WI38 (cell line): Measurements from ENCODE around the gene ANGPTL2.

Experiments
- H3K4me3 ChIP-seq: 2 replicates; pipeline ENCODE4 v1.5.1; 2011; ENCODE audit warnings: low read depth, mild to moderate bottlenecking, control low read depth, low read length
- TF ChIP-seq, protein P1 (sequence below): IDR thresholded peaks from 2 replicates; pipeline ENCODE4 v1.5.1; 2012; ENCODE audit warnings: low read depth, mild to moderate bottlenecking, control low read depth, low read length

The ANGPTL2 gene

DNA sequence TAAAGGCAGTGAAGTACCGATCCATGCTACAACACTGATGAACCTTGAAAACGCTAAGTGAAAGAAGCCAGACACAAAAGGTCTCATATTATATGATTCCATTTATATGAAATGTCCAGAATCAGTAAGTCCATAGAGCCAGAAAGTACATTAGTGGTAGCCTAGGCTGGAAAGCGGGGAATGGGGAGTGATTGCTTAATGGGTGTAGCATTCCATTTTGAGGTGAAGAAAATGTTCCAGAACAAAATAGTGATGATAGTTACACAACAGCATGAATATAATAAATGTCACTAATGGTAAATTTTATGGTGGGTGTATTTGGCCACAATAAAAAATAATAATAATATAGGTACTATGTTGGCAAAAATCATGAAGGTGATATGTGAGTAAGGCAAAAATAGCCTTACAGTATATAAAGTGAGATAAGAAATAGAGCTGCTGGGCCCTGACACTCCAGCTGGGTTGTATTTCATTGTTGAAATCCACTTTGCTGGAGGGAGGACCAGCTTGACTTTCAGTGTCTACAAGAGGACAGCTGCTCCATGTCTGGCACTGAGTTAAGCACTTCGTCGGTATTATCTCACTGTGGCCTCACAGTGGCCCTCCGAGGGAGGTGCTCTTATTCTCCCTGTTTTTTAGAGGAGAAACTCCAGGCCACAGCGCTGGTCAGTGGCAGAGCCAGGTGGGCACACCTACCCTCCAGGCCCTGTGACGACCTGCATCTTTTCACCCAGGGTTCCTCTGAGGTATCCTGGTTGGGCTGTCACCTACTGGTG lies 22.4 kb upstream of the ANGPTL2 start:
- TF ChIP-seq, protein P1, sequence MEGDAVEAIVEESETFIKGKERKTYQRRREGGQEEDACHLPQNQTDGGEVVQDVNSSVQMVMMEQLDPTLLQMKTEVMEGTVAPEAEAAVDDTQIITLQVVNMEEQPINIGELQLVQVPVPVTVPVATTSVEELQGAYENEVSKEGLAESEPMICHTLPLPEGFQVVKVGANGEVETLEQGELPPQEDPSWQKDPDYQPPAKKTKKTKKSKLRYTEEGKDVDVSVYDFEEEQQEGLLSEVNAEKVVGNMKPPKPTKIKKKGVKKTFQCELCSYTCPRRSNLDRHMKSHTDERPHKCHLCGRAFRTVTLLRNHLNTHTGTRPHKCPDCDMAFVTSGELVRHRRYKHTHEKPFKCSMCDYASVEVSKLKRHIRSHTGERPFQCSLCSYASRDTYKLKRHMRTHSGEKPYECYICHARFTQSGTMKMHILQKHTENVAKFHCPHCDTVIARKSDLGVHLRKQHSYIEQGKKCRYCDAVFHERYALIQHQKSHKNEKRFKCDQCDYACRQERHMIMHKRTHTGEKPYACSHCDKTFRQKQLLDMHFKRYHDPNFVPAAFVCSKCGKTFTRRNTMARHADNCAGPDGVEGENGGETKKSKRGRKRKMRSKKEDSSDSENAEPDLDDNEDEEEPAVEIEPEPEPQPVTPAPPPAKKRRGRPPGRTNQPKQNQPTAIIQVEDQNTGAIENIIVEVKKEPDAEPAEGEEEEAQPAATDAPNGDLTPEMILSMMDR = no peak
- no peak overlapping the region for H3K4me3 ChIP-seq

GRCh38 chr9:127143920-127144465 lies 21.6 kb upstream of the ANGPTL2 start:
- no peak overlapping the region for H3K4me3 ChIP-seq
- TF ChIP-seq, protein P1 = no peak

GRCh38 chr9:127142931-127143464 lies 20.6 kb upstream of the ANGPTL2 start:
- TF ChIP-seq, protein P1 = no peak
- H3K4me3 ChIP-seq = no peak overlapping the region

GRCh38 chr9:127142291-127142690 lies 19.9 kb upstream of the ANGPTL2 start:
- H3K4me3 ChIP-seq = no peak overlapping the region
- TF ChIP-seq, protein P1 = no peak

DNA sequence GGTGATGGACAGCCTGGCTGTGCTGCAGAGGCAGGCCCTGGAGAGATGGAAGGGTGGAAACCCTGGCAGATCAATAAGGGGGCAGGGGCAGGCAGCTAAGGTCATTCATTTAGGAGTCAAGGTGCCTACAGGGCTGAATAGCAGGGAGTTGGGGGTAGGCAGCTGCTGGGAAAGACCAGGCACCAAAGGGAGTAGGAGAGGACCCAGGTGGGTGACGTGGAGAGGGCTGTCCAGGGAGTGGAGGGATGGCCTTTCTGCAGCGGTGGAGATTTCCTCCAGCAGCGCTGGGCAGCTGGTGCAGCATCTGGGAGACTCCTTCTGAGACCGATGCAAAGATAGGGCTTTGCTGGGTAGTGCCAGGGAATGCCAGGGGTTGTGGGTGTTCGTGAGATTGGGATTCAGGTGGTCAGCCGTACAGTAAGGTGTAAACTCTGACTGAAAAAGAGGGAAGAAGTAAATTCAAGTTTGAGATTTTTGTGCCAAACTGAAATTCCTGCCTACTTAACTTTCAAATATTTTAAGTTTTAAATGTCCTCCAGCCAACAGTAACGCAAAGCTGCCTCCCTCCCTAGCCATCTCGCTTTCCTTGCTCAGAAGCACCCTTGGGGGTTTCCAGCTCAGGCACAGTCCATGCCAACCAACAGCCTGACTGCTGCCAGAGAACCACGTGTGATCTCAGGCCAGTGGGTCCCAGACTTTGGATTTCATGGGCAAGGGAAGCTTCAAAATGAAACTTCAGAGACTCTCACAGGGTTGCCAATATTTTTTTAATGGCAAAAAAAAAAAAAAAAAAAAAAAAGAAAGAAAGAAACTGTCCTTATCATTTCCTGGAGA lies 18.6 kb upstream of the ANGPTL2 start:
- no peak overlapping the region for H3K4me3 ChIP-seq
- TF ChIP-seq, protein P1 = no peak

DNA sequence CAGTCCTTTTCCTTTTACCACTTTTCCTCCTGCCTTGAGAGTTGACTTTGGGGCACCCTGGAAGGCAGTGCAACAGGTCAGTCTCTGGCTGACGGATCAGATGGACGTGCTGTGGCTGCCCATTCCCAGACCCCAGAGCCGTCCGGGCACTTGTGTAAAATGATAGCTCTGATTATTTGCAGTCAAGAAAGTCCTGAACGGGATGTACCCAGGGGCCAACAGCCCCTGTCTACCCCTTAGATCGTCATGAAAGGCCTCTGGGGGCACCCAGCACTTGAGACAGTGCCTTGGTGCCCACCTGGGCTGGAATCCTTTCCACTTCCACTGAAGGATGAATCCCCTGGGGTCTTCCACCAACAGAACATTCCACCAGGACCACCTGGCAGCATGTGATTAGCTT lies 17.7 kb upstream of the ANGPTL2 start:
- TF ChIP-seq, protein P1 = no peak

More for the DNA sequence above, 17.7 kb upstream of the ANGPTL2 start:
- no peak overlapping the region for H3K4me3 ChIP-seq
